22Rv1 (cell line): ENCODE data around the gene MYOZ1.

ENCODE experiments used
- CTCF ChIP-seq: fragments of 450-650 bp; IDR thresholded peaks from 2 replicates; pipeline ENCODE4 v1.5.1; 2017; ENCODE audit warnings: mild to moderate bottlenecking
- ZFX ChIP-seq: fragments of 450-650 bp; IDR thresholded peaks from 2 replicates; pipeline ENCODE4 v1.6.1; 2017; ENCODE audit warnings: antibody characterized with exemption, borderline replicate concordance

- no peak for TF ChIP-seq CTCF
- TF ChIP-seq ZFX, result no peak
Measured at GRCh38 chr10:73647211-73647874, 6.1 kb upstream of the MYOZ1 start.
